Measurements from ENCODE around the gene IFITM10.

DNA sequence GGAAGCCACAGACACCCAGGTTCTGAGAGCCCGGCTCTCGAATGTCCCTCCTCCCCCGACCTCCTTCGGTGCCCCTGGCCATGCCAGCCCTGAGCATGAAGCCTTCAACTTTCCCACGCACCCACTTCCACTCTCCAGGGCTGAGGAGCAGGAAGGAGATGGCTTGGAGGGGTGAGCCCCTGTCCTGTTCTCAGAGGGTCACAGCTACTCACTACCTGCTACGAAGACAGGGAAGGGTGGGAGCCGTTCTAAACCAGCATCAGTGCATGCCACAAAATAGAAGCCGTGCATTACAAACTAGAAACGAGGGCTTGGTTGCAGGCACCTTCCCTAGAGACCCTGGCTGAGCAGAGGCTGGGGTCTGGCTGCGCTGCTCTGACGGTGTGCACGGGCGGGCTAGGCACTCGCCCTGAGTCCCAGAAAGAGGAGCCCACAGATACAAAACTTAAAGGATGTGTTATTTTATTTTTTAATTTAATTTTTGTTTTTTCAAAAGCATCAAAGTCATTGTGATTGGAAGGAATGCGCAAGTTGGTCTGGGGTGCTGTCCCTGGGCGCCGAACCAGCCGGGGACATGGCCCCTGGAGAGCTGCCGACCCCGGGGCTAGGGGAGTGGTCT, 57.6 kb downstream of the IFITM10 start:
- no peak for TF ChIP-seq CEBPB (IDR thresholded peaks at IDR 0.05; ENCODE audit: borderline replicate concordance in 1 of 2, low read depth in 2 of 2, low read length in 2 of 2)
- TF ChIP-seq ZNF384 (IDR thresholded peaks at IDR 0.05; ENCODE audit: borderline replicate concordance, low read depth, low read length), result no peak
- TF ChIP-seq WRNIP1 (IDR thresholded peaks at IDR 0.05; ENCODE audit: borderline replicate concordance, low read depth, low read length), result no peak
- TF ChIP-seq, protein P1, sequence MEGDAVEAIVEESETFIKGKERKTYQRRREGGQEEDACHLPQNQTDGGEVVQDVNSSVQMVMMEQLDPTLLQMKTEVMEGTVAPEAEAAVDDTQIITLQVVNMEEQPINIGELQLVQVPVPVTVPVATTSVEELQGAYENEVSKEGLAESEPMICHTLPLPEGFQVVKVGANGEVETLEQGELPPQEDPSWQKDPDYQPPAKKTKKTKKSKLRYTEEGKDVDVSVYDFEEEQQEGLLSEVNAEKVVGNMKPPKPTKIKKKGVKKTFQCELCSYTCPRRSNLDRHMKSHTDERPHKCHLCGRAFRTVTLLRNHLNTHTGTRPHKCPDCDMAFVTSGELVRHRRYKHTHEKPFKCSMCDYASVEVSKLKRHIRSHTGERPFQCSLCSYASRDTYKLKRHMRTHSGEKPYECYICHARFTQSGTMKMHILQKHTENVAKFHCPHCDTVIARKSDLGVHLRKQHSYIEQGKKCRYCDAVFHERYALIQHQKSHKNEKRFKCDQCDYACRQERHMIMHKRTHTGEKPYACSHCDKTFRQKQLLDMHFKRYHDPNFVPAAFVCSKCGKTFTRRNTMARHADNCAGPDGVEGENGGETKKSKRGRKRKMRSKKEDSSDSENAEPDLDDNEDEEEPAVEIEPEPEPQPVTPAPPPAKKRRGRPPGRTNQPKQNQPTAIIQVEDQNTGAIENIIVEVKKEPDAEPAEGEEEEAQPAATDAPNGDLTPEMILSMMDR (IDR thresholded peaks at IDR 0.05 in 2 of 3, conservative IDR thresholded peaks at IDR 0.05 in 1 of 3; ENCODE audit: control insufficient read depth in 2 of 3, extremely low read depth in 1 of 3, insufficient read depth in 1 of 3, low read depth in 3 of 3, low read length in 3 of 3), result no peak
- TF ChIP-seq PRDM15 (CRISPR knock-in tag; IDR thresholded peaks at IDR 0.05), result no peak
- no peak for TF ChIP-seq TCF7 (IDR thresholded peaks at IDR 0.05; ENCODE audit: borderline replicate concordance)
- TF ChIP-seq RFX5 (IDR thresholded peaks at IDR 0.05; ENCODE audit: low read depth, low read length), result no peak
- TF ChIP-seq, protein P2, sequence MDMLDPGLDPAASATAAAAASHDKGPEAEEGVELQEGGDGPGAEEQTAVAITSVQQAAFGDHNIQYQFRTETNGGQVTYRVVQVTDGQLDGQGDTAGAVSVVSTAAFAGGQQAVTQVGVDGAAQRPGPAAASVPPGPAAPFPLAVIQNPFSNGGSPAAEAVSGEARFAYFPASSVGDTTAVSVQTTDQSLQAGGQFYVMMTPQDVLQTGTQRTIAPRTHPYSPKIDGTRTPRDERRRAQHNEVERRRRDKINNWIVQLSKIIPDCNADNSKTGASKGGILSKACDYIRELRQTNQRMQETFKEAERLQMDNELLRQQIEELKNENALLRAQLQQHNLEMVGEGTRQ (IDR thresholded peaks at IDR 0.05; ENCODE audit: borderline replicate concordance, low read depth, low read length), result no peak
- no peak for TF ChIP-seq EZH2 (IDR thresholded peaks at IDR 0.05; ENCODE audit: borderline replicate concordance, control insufficient read depth, low read depth, low read length)
- TF ChIP-seq TCF3 (IDR thresholded peaks at IDR 0.05; ENCODE audit: borderline replicate concordance, insufficient read depth, low read depth, low read length), result no peak
- no peak for TF ChIP-seq HDAC2 (IDR thresholded peaks at IDR 0.05)
- no peak for TF ChIP-seq ATF3 (IDR thresholded peaks at IDR 0.05; ENCODE audit: borderline replicate concordance, extremely low read depth, low read depth, low read length)
- TF ChIP-seq YY1 (IDR thresholded peaks at IDR 0.05; ENCODE audit: low read depth, low read length), result no peak
- TF ChIP-seq CHD4 (IDR thresholded peaks at IDR 0.05), result no peak

Data from GM12878 (cell line).